Measurements from ENCODE around the gene SUPT4H1. TPM values are rescaled to one million over a fixed set of nuclear protein-coding genes. Genes with fewer than 3 reads are reported as not detected.

Gene SUPT4H1
- total and polyA plus RNA-seq, 9 of the 15 experiments (the other 6 are each of a cell fraction or from before 2014, with no cell fraction given), result 62.1 to 320 (median 117) TPM

DNA sequence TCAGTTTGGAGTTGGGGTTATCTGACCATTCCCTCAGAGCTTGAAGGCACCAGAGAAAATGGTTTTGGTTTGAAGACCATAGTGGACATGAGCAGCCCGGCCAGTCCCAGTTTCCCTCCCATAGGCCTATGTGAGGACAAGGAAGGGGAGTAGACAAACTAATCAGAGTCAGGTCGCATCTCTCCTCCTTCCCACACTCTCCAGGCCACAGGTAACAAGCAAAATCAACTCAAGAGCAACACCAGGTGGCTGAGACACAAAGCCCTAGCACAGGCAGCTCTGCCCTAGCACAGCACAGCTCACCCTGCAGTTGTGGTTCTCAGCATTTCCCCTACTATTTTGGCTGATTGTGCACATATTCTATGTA is 7.2 kb downstream of the SUPT4H1 start:
- H3K4me1 ChIP-seq (replicated peaks in 1 of 2; ENCODE audit: control insufficient read depth in 2 of 2, insufficient read depth in 2 of 2, low read length in 2 of 2), result peaks cover 9 to 11% of the 10 kb centered on the region in 2 experiments; a peak in 4 of 5 replicates
- WGBS (ENCODE audit: insufficient coverage, low coverage, missing lambda C conversion rate), result 44% methylated on average over 2 of the region's 2 CpGs
- no TSS peak for BruUV-seq (replicated peaks)
- TF ChIP-seq, protein P1, sequence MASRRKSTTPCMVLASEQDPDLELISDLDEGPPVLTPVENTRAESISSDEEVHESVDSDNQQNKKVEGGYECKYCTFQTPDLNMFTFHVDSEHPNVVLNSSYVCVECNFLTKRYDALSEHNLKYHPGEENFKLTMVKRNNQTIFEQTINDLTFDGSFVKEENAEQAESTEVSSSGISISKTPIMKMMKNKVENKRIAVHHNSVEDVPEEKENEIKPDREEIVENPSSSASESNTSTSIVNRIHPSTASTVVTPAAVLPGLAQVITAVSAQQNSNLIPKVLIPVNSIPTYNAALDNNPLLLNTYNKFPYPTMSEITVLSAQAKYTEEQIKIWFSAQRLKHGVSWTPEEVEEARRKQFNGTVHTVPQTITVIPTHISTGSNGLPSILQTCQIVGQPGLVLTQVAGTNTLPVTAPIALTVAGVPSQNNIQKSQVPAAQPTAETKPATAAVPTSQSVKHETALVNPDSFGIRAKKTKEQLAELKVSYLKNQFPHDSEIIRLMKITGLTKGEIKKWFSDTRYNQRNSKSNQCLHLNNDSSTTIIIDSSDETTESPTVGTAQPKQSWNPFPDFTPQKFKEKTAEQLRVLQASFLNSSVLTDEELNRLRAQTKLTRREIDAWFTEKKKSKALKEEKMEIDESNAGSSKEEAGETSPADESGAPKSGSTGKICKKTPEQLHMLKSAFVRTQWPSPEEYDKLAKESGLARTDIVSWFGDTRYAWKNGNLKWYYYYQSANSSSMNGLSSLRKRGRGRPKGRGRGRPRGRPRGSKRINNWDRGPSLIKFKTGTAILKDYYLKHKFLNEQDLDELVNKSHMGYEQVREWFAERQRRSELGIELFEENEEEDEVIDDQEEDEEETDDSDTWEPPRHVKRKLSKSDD (conservative IDR thresholded peaks at IDR 0.05; ENCODE audit: low read length), result no peak
- TF ChIP-seq RAD21 (CRISPR knock-in tag; conservative IDR thresholded peaks at IDR 0.05 in 1 of 2, IDR thresholded peaks at IDR 0.05 in 1 of 2), result peak in 1 of 2 experiments; percentile 46; a peak in 2 of 4 replicates
- TF ChIP-seq, protein P2, sequence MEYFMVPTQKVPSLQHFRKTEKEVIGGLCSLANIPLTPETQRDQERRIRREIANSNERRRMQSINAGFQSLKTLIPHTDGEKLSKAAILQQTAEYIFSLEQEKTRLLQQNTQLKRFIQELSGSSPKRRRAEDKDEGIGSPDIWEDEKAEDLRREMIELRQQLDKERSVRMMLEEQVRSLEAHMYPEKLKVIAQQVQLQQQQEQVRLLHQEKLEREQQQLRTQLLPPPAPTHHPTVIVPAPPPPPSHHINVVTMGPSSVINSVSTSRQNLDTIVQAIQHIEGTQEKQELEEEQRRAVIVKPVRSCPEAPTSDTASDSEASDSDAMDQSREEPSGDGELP (CRISPR knock-in tag; IDR thresholded peaks at IDR 0.05; ENCODE audit: borderline replicate concordance), result no peak
- TF ChIP-seq PML (IDR thresholded peaks at IDR 0.05; ENCODE audit: low read length), result 0 out of 2 replicates have a peak, but pooled peaks have one; percentile 3
- no peak for TF ChIP-seq POLR2AphosphoS5 (IDR thresholded peaks at IDR 0.05; ENCODE audit: control insufficient read depth, insufficient read depth, low read depth, low read length)
- no peak for TF ChIP-seq NFYB (IDR thresholded peaks at IDR 0.05; ENCODE audit: extremely low read depth, insufficient read length)
- TF ChIP-seq, protein P3, sequence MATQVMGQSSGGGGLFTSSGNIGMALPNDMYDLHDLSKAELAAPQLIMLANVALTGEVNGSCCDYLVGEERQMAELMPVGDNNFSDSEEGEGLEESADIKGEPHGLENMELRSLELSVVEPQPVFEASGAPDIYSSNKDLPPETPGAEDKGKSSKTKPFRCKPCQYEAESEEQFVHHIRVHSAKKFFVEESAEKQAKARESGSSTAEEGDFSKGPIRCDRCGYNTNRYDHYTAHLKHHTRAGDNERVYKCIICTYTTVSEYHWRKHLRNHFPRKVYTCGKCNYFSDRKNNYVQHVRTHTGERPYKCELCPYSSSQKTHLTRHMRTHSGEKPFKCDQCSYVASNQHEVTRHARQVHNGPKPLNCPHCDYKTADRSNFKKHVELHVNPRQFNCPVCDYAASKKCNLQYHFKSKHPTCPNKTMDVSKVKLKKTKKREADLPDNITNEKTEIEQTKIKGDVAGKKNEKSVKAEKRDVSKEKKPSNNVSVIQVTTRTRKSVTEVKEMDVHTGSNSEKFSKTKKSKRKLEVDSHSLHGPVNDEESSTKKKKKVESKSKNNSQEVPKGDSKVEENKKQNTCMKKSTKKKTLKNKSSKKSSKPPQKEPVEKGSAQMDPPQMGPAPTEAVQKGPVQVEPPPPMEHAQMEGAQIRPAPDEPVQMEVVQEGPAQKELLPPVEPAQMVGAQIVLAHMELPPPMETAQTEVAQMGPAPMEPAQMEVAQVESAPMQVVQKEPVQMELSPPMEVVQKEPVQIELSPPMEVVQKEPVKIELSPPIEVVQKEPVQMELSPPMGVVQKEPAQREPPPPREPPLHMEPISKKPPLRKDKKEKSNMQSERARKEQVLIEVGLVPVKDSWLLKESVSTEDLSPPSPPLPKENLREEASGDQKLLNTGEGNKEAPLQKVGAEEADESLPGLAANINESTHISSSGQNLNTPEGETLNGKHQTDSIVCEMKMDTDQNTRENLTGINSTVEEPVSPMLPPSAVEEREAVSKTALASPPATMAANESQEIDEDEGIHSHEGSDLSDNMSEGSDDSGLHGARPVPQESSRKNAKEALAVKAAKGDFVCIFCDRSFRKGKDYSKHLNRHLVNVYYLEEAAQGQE (IDR thresholded peaks at IDR 0.05; ENCODE audit: borderline replicate concordance), result peak; percentile 18; the same call in 1 of the 2 replicates
- TF ChIP-seq, protein P3 (CRISPR knock-in tag; IDR thresholded peaks at IDR 0.05; ENCODE audit: low read depth), result no peak
- TF ChIP-seq ZNF175 (CRISPR knock-in tag; IDR thresholded peaks at IDR 0.05; ENCODE audit: low read depth), result no peak
- TF ChIP-seq ZNF316 (IDR thresholded peaks at IDR 0.05), result peak; percentile 32; the same call in 1 of the 2 replicates

More for the DNA sequence above, 7.2 kb downstream of the SUPT4H1 start:
- H3K4me3 ChIP-seq, result no peak overlapping the region
- H3K36me3 ChIP-seq (ENCODE audit: control insufficient read depth, insufficient read depth, low read length), result peaks cover 77% of the 10 kb centered on the region
- POLR2A ChIA-PET, result interaction anchor here (0.7 to 10.4 kb wide), 10 partner anchors 9 to 103 kb away, joined by 3 to 257 read pairs (median 6); partner anchors contain the start of genes RNF43 and SUPT4H1
- H3K4me2 ChIP-seq (ENCODE audit: insufficient read depth, low read length), result no peak overlapping the region
- H4K20me1 ChIP-seq (replicated peaks; ENCODE audit: control insufficient read depth, insufficient read depth, low read length), result no peaks in the 10 kb centered on the region
- peak; percentile 73 for FAIRE-seq
- no peaks in the 10 kb centered on the region for H3K27me3 ChIP-seq (ENCODE audit: control insufficient read depth in 2 of 2, insufficient read depth in 2 of 2, low read length in 2 of 2)
- H2AFZ ChIP-seq (ENCODE audit: low read depth, low read length), result no peak overlapping the region
- H3K9me1 ChIP-seq (ENCODE audit: control insufficient read depth, insufficient read depth, low read length), result no peaks in the 10 kb centered on the region
- H3K79me2 ChIP-seq (ENCODE audit: control insufficient read depth, insufficient read depth, low read length), result peaks cover 32% of the 10 kb centered on the region
- H3K27ac ChIP-seq (ENCODE audit: extremely low read depth, low read depth, low read length), result no peak overlapping the region; the same call in 2 of the 3 replicates
- ATAC-seq, result peak; percentile 65
- intact Hi-C loops (cut with micrococcal nuclease), result no loop called here
- DNase-seq (ENCODE audit: extremely low read depth in 1 of 4, low spot score in 3 of 4), result no peak
- no peaks in the 10 kb centered on the region for H3K9me3 ChIP-seq (replicated peaks; ENCODE audit: control insufficient read depth, insufficient read depth, low read depth, low read length)
- peak overlapping the region in 1 of 2 experiments; percentile 18; a peak in 1 of 4 replicates for H3K9ac ChIP-seq (ENCODE audit: insufficient read depth in 1 of 2, low read depth in 2 of 2, low read length in 2 of 2)
- CTCF ChIA-PET (ENCODE audit: low intra/inter-chr PET ratio), result no interaction called here
- in situ Hi-C loops (cut with MboI), result no loop called here
